H1 (cell line): Measurements from ENCODE around the gene TSSC4. TPM values are rescaled to one million over a fixed set of nuclear protein-coding genes. Genes with fewer than 3 reads are reported as not detected.
A peak's percentile ranks its signal among the peaks of the same experiment; 100 is the strongest.

Experiments
- CTCF ChIA-PET: fragments of 300-600 bp; sonication (Branson Sonifier 250); formaldehyde crosslinking; loops from one replicate; lab custom pipeline; 2021; ENCODE audit not compliant: partially characterized antibody; lab: Charles Lee
- POLR2A ChIA-PET: fragments of 300-600 bp; sonication (Branson Sonifier 250); formaldehyde crosslinking; loops from one replicate; lab custom pipeline; 2021; ENCODE audit warnings: inconsistent platforms; ENCODE audit not compliant: partially characterized antibody; lab: Charles Lee
- DNase-seq, 2 experiments: peaks; one replicate each; pipeline versions ENCODE4 v3.0.0 to v3.0.0-alpha.2; 2010 to 2022; ENCODE audit warnings: low spot score in 2 of 2, low read depth in 1 of 2, mixed read lengths in 1 of 2
- FAIRE-seq: peaks from 2 replicates; lab custom pipeline; 2011; peaks lifted over from hg19 to GRCh38; lab: Jason Lieb, UNC
- H2AFZ ChIP-seq: 2 replicates; pipeline ENCODE4 v1.8.1; 2012; ENCODE audit warnings: low read length, inconsistent platforms
- H2AK5ac ChIP-seq: 2 replicates; pipeline ENCODE4 v1.6.1; 2013; ENCODE audit warnings: low read depth, low read length
- H2BK120ac ChIP-seq: replicated peaks from 2 replicates; pipeline ENCODE3; 2013; ENCODE audit warnings: low read depth, low read length, inconsistent platforms
- H2BK12ac ChIP-seq: 2 replicates; pipeline ENCODE4 v1.6.1; 2013; ENCODE audit warnings: low read depth, low read length
- H2BK15ac ChIP-seq: 2 replicates; pipeline ENCODE4 v1.6.1; 2013; ENCODE audit warnings: low read length
- H2BK20ac ChIP-seq: 2 replicates; pipeline ENCODE4 v1.6.1; 2013; ENCODE audit warnings: low read length
- H2BK5ac ChIP-seq: 2 replicates; pipeline ENCODE4 v1.6.1; 2013; ENCODE audit warnings: low read depth, low read length
- H3K14ac ChIP-seq: 2 replicates; pipeline ENCODE4 v1.6.1; 2013; ENCODE audit warnings: inconsistent platforms; ENCODE audit not compliant: insufficient read length
- H3K18ac ChIP-seq: 2 replicates; pipeline ENCODE4 v1.6.1; 2013; ENCODE audit warnings: low read length; ENCODE audit errors: extremely low read depth
- H3K23ac ChIP-seq: 2 replicates; pipeline ENCODE4 v1.6.1; 2013; ENCODE audit warnings: inconsistent platforms; ENCODE audit not compliant: insufficient read length
- H3K23me2 ChIP-seq: 2 replicates; pipeline ENCODE4 v1.6.1; 2013; ENCODE audit warnings: low read depth, low read length
- H3K27ac ChIP-seq: 2 replicates; pipeline ENCODE4 v1.6.1; 2011; ENCODE audit warnings: low read depth, low read length, inconsistent platforms
- H3K27me3 ChIP-seq, 4 experiments: replicated peaks in 1 of 4; 1 replicate in 1 of 4; 2 replicates in 3 of 4; pipeline versions ENCODE4 v1.6.1 to v1.8.1; 2011 to 2013; ENCODE audit warnings: low read length in 3 of 4, mild to moderate bottlenecking in 3 of 4, inconsistent platforms in 2 of 4, mixed read lengths in 2 of 4, moderate library complexity in 1 of 4; ENCODE audit not compliant: control insufficient read depth in 3 of 4, insufficient read depth in 3 of 4; ENCODE audit errors: extremely low read depth in 1 of 4
- H3K36me3 ChIP-seq, 4 experiments: 2 replicates each; pipeline versions ENCODE4 v1.6.1 to v1.8.1; 2011 to 2013; ENCODE audit warnings: mild to moderate bottlenecking in 4 of 4, low read length in 3 of 4, moderate library complexity in 2 of 4, control low read depth in 1 of 4, inconsistent platforms in 1 of 4; ENCODE audit not compliant: insufficient read depth in 4 of 4, control insufficient read depth in 2 of 4
- H3K4ac ChIP-seq: replicated peaks from 2 replicates; pipeline ENCODE3; 2013; ENCODE audit warnings: low read length, low read depth, mixed read lengths, inconsistent platforms; ENCODE audit not compliant: insufficient read length
- H3K4me1 ChIP-seq, 4 experiments: replicated peaks in 1 of 4; 1 replicate in 1 of 4; 2 replicates in 3 of 4; pipeline versions ENCODE4 v1.6.1 to v1.8.1; 2011 to 2013; ENCODE audit warnings: low read length in 3 of 4, inconsistent platforms in 2 of 4, mixed read lengths in 1 of 4; ENCODE audit not compliant: insufficient read depth in 4 of 4, control insufficient read depth in 3 of 4
- H3K4me2 ChIP-seq, 2 experiments: 2 replicates each; pipeline versions ENCODE4 v1.6.1 to v1.8.1; 2011 to 2013; ENCODE audit warnings: low read depth in 2 of 2, low read length in 2 of 2, control low read depth in 1 of 2, inconsistent platforms in 1 of 2, mild to moderate bottlenecking in 1 of 2; ENCODE audit not compliant: insufficient read depth in 1 of 2
- H3K4me3 ChIP-seq, 4 experiments: fragments of 200-600, 300-600 bp in 1 of 4; sonication (generic), shearing (Covaris generic), sonication (Bioruptor Twin) in 1 of 4; 2 replicates each; pipeline versions ENCODE4 v1.5.1 to v1.8.1; 2011 to 2016; ENCODE audit warnings: low read length in 4 of 4, low read depth in 3 of 4, control low read depth in 2 of 4, inconsistent platforms in 2 of 4, mild to moderate bottlenecking in 2 of 4, mixed read lengths in 1 of 4, moderate library complexity in 1 of 4; ENCODE audit not compliant: insufficient read depth in 2 of 4; ENCODE audit errors: extremely low read depth in 1 of 4
- H3K56ac ChIP-seq: replicated peaks from 2 replicates; pipeline ENCODE3; 2013; ENCODE audit warnings: low read depth, mild to moderate bottlenecking, mixed read lengths, low read length, inconsistent platforms; ENCODE audit not compliant: insufficient read length
- H3K79me1 ChIP-seq: 2 replicates; pipeline ENCODE4 v1.6.1; 2013; ENCODE audit warnings: low read depth, low read length, control low read depth
- H3K79me2 ChIP-seq, 2 experiments: 2 replicates each; pipeline versions ENCODE4 v1.6.1 to v1.8.1; 2012 to 2013; ENCODE audit warnings: low read length in 2 of 2, mild to moderate bottlenecking in 2 of 2, inconsistent platforms in 1 of 2; ENCODE audit not compliant: insufficient read depth in 2 of 2, control insufficient read depth in 1 of 2
- H3K9ac ChIP-seq, 4 experiments: replicated peaks in 1 of 4; 1 replicate in 1 of 4; 2 replicates in 3 of 4; pipeline versions ENCODE4 v1.6.1 to v1.8.1; 2011 to 2013; ENCODE audit warnings: low read depth in 3 of 4, low read length in 3 of 4, control low read depth in 2 of 4, mild to moderate bottlenecking in 2 of 4, moderate library complexity in 2 of 4, inconsistent platforms in 1 of 4; ENCODE audit errors: extremely low read depth in 1 of 4
- H3K9me3 ChIP-seq, 2 experiments: 2 replicates each; pipeline versions ENCODE4 v1.6.1 to v1.8.1; 2012 to 2013; ENCODE audit warnings: mild to moderate bottlenecking in 2 of 2, moderate library complexity in 2 of 2, control low read depth in 1 of 2, inconsistent platforms in 1 of 2, low read depth in 1 of 2, low read length in 1 of 2, mixed read lengths in 1 of 2; ENCODE audit not compliant: insufficient read depth in 2 of 2
- H4K20me1 ChIP-seq, 2 experiments: replicated peaks in 1 of 2; 2 replicates each; pipeline versions ENCODE3 to v1.8.1; 2011 to 2013; ENCODE audit warnings: inconsistent platforms in 2 of 2, low read length in 2 of 2, mild to moderate bottlenecking in 1 of 2; ENCODE audit not compliant: insufficient read depth in 2 of 2, control insufficient read depth in 1 of 2
- H4K5ac ChIP-seq: 2 replicates; pipeline ENCODE4 v1.6.1; 2013; ENCODE audit warnings: low read length, low read depth, mixed read lengths, inconsistent platforms; ENCODE audit not compliant: insufficient read length
- H4K8ac ChIP-seq: 2 replicates; pipeline ENCODE4 v1.8.0; 2013; ENCODE audit warnings: mild to moderate bottlenecking, moderate library complexity, low read length, inconsistent platforms; ENCODE audit not compliant: insufficient read depth; ENCODE audit errors: extremely low read depth
- H4K91ac ChIP-seq: replicated peaks from 2 replicates; pipeline ENCODE3; 2013; ENCODE audit warnings: low read length, mixed read lengths, inconsistent platforms; ENCODE audit not compliant: insufficient read length
- BCL11A ChIP-seq, 2 experiments: IDR thresholded peaks; one replicate each; pipeline ENCODE4 v1.6.1; 2011; ENCODE audit warnings: low read depth in 2 of 2, low read length in 2 of 2, mild to moderate bottlenecking in 2 of 2
- FOSL1 ChIP-seq: IDR thresholded peaks from 2 replicates; pipeline ENCODE4 v1.6.1; 2011; ENCODE audit warnings: mild to moderate bottlenecking, low read depth, low read length, moderate library complexity; ENCODE audit not compliant: insufficient read depth
- HDAC2 ChIP-seq, 2 experiments: fragments of 300-600 bp in 1 of 2; sonication (generic) in 1 of 2; IDR thresholded peaks; 2 replicates each; pipeline ENCODE4 v1.6.1; 2011 to 2012; ENCODE audit warnings: low read depth in 2 of 2, low read length in 2 of 2, mild to moderate bottlenecking in 2 of 2, moderate library complexity in 2 of 2, borderline replicate concordance in 1 of 2, inconsistent platforms in 1 of 2
- KDM5A ChIP-seq: fragments of 200-600 bp; IDR thresholded peaks from 2 replicates; pipeline ENCODE4 v1.7.1; 2012; ENCODE audit warnings: mild to moderate bottlenecking, low read length, inconsistent platforms, mixed read lengths
- MAFK ChIP-seq: IDR thresholded peaks from 2 replicates; pipeline ENCODE4 v1.6.1; 2012; ENCODE audit warnings: low read depth, mild to moderate bottlenecking, improper control_type of control experiment, low read length
- MAX ChIP-seq: IDR thresholded peaks from 2 replicates; pipeline ENCODE4 v1.6.1; 2012; ENCODE audit warnings: inconsistent platforms
- NANOG ChIP-seq: IDR thresholded peaks from 2 replicates; pipeline ENCODE4 v1.6.1; 2011; ENCODE audit warnings: low read length, low read depth, mild to moderate bottlenecking, inconsistent platforms; ENCODE audit not compliant: insufficient read depth, poor library complexity, severe bottlenecking
- POLR2A ChIP-seq, 2 experiments: IDR thresholded peaks; 1 replicate in 1 of 2; 2 replicates in 1 of 2; pipeline ENCODE4 v1.6.1; 2011; ENCODE audit warnings: low read depth in 2 of 2, low read length in 2 of 2, mild to moderate bottlenecking in 2 of 2; ENCODE audit errors: control extremely low read depth in 1 of 2
- POLR2AphosphoS5 ChIP-seq: IDR thresholded peaks from 2 replicates; pipeline ENCODE4 v1.6.1; 2011; ENCODE audit warnings: low read depth, low read length
- POU5F1 ChIP-seq: IDR thresholded peaks from 2 replicates; pipeline ENCODE4 v1.6.1; 2011; ENCODE audit warnings: low read depth, mild to moderate bottlenecking, low read length, moderate library complexity
- RAD21 ChIP-seq, 2 experiments: IDR thresholded peaks in 1 of 2; conservative IDR thresholded peaks in 1 of 2; 2 replicates each; pipeline ENCODE4 v1.6.1; 2011; ENCODE audit warnings: low read depth in 2 of 2, low read length in 2 of 2, improper control_type of control experiment in 1 of 2, inconsistent platforms in 1 of 2, mild to moderate bottlenecking in 1 of 2, moderate library complexity in 1 of 2
- WGBS, 2 experiments: shearing (Covaris generic) in 1 of 2; methylation state at CpG; one replicate each; pipeline versions ENCODE4 v1.1.6 to v1.1.7; 2013 to 2015; ENCODE audit warnings: low lambda C conversion rate in 2 of 2, mixed read lengths in 2 of 2, inconsistent platforms in 1 of 2, low coverage in 1 of 2, missing lambda C conversion rate in 1 of 2; ENCODE audit not compliant: insufficient replicate concordance in 2 of 2, insufficient coverage in 1 of 2, insufficient read length in 1 of 2; ENCODE audit errors: extremely low coverage in 1 of 2, missing lambda C conversion rate in 1 of 2; 5-methylcytosine and 5-hydroxymethylcytosine counted together
- polyA plus RNA-seq, 7 experiments: library from polyadenylated mRNA; depleted of rRNA in 3 of 7; stranded (reverse) in 5 of 7; unstranded in 2 of 7; fragments of >200 nt in 5 of 7; fragments of 200-250 nt in 2 of 7; gene quantifications; 1 replicate in 5 of 7; 2 replicates in 1 of 7; 4 replicates in 1 of 7; pipeline versions ENCODE4 v1.2.1 to v1.2.3, GENCODE V29; 2011 to 2013; ENCODE audit warnings: missing spikeins in 2 of 7, mixed read lengths in 2 of 7
- total RNA-seq: library from RNA; stranded (reverse); fragmentation: NEBNext Ultra II Directional; extraction: Animal tissue kit (Norgen Biotek cat#: 25700); gene quantifications from 2 replicates; pipeline ENCODE4 v1.2.1, GENCODE V29; 2021

Gene TSSC4
- total and polyA plus RNA-seq, 2 of the 8 experiments (the other 6 are each of a cell fraction or from before 2014, with no cell fraction given) = 34.0 to 39.3 TPM

GRCh38 chr11:2402890-2403645 is 2.5 kb downstream of the TSSC4 start:
- Histone ChIP-seq H3K79me2 (peaks cover 0 to 14% of the 10 kb centered on the region in 2 experiments; a peak in 3 of 4 replicates), H3K27ac (no peak overlapping the region), H2BK15ac (no peak overlapping the region), H2BK20ac (no peak overlapping the region), H3K23ac (no peak overlapping the region), H3K79me1 (no peaks in the 10 kb centered on the region; the same call in 1 of the 2 replicates), H3K27me3 (no peaks in the 10 kb centered on the region), H2BK120ac (no peak overlapping the region), H2AFZ (no peak overlapping the region), H3K4me3 (no peak overlapping the region), H3K36me3 (peaks cover 2 to 14% (median 10%) of the 10 kb centered on the region in 4 experiments; a peak in 4 of 8 replicates), H2BK5ac (no peak overlapping the region), H3K4me1 (peaks cover 0 to 17% (median 6%) of the 10 kb centered on the region in 4 experiments; a peak in 5 of 7 replicates), H2AK5ac (no peak overlapping the region), H3K14ac (no peak overlapping the region), H4K8ac (peak overlapping the region; percentile 18), H3K4ac (no peak overlapping the region), H3K9me3 (no peaks in the 10 kb centered on the region), H3K23me2 (peaks cover 12% of the 10 kb centered on the region), H3K56ac (no peak overlapping the region), H4K20me1 (peaks cover 3 to 5% of the 10 kb centered on the region in 2 experiments), H2BK12ac (no peak overlapping the region), H4K91ac (no peak overlapping the region), H4K5ac (no peak overlapping the region), H3K18ac (no peak overlapping the region), H3K4me2 (no peak overlapping the region), H3K9ac (no peak overlapping the region)
- ChIA-PET POLR2A (interaction anchor here (0.6 to 3.4 kb wide), 6 partner anchors 10 to 1632 kb away, joined by 3 to 17 read pairs (median 4); no protein-coding TSS in a partner anchor), CTCF (interaction anchor here (1.4 to 14.1 kb wide), 7 partner anchors 16 to 217 kb away, joined by 3 to 196 read pairs (median 7); no protein-coding TSS in a partner anchor)
- FAIRE-seq = no peak
- DNase-seq = no peak
- WGBS, 2 experiments = 90% methylated on average over 26 of the region's 31 CpGs; no CpG with 5 or more reads in 1 of the 2 experiments
- TF ChIP-seq BCL11A (IDR thresholded peaks at IDR 0.05; ENCODE audit: low read depth in 2 of 2, low read length in 2 of 2) = no peak
- TF ChIP-seq RAD21 (IDR thresholded peaks at IDR 0.05 in 1 of 2, conservative IDR thresholded peaks at IDR 0.05 in 1 of 2; ENCODE audit: low read depth in 2 of 2, low read length in 2 of 2) = no peak
- no peak for TF ChIP-seq POLR2A (IDR thresholded peaks at IDR 0.05; ENCODE audit: control extremely low read depth in 1 of 2, low read depth in 2 of 2, low read length in 2 of 2)
- TF ChIP-seq MAX = no peak
- no peak for TF ChIP-seq MAFK
- no peak for TF ChIP-seq KDM5A
- TF ChIP-seq POLR2AphosphoS5 = no peak; the same call in 1 of the 2 replicates
- TF ChIP-seq NANOG = no peak
- TF ChIP-seq POU5F1 = no peak
- no peak for TF ChIP-seq FOSL1
- no peak for TF ChIP-seq HDAC2 (IDR thresholded peaks at IDR 0.05; ENCODE audit: borderline replicate concordance in 1 of 2, low read depth in 2 of 2, low read length in 2 of 2)
